ENCODE results near the gene VPS11.
A peak's percentile ranks its signal among the peaks of the same experiment; 100 is the strongest.

VPS11 gene

GRCh38 chr11:119121008-119121810 lies 53.6 kb downstream of the VPS11 start, which contains the start of gene HINFP:
Gene HINFP, plus strand, starts transcription at chr11:119121580. Its CDS starts 5,365 bp downstream, at chr11:119126945.
- peak; percentile 99 for DNase-seq (ENCODE audit: low read depth)

GRCh38 chr11:119121811-119122124 lies 54.1 kb downstream of the VPS11 start:
- no peak for DNase-seq (ENCODE audit: low read depth)

GRCh38 chr11:119125821-119126220 lies 58.2 kb downstream of the VPS11 start:
- DNase-seq (ENCODE audit: low read depth): no peak

- no peak for DNase-seq (ENCODE audit: low read depth)
Measured at GRCh38 chr11:119126675-119127268, 59.2 kb downstream of the VPS11 start.

GRCh38 chr11:119130662-119131061 lies 63.0 kb downstream of the VPS11 start:
- peak; percentile 37 for DNase-seq (ENCODE audit: low read depth)
